Osteoblast (primary cell): Measurements from ENCODE around the gene TRRAP. TPM values are rescaled to one million over a fixed set of nuclear protein-coding genes. Genes with fewer than 3 reads are reported as not detected.

Experiments used
- DNase-seq: peaks from one replicate; pipeline ENCODE4 v3.0.0; 2011; ENCODE audit warnings: low spot score, mixed read lengths; ENCODE audit not compliant: insufficient read length; ENCODE audit errors: missing footprints
- H2AFZ ChIP-seq: 2 replicates; pipeline ENCODE4 v1.6.0; 2011; ENCODE audit warnings: mild to moderate bottlenecking, low read length
- H3K27ac ChIP-seq: 2 replicates; pipeline ENCODE4 v1.5.1; 2011; ENCODE audit warnings: mild to moderate bottlenecking, low read depth, low read length, moderate library complexity
- H3K27me3 ChIP-seq: 2 replicates; pipeline ENCODE4 v1.6.0; 2012; ENCODE audit warnings: mild to moderate bottlenecking, control low read depth, inconsistent platforms, low read length, moderate library complexity; ENCODE audit not compliant: insufficient read depth
- H3K36me3 ChIP-seq: 2 replicates; pipeline ENCODE4 v1.5.1; 2011; ENCODE audit warnings: mild to moderate bottlenecking, low read length, control low read depth, moderate library complexity; ENCODE audit not compliant: insufficient read depth
- H3K4me1 ChIP-seq: 2 replicates; pipeline ENCODE4 v1.5.1; 2011; ENCODE audit warnings: mild to moderate bottlenecking, low read length, control low read depth, moderate library complexity; ENCODE audit not compliant: insufficient read depth
- H3K4me2 ChIP-seq: 2 replicates; pipeline ENCODE4 v1.6.0; 2011; ENCODE audit warnings: mild to moderate bottlenecking, low read length; ENCODE audit not compliant: insufficient read depth
- H3K4me3 ChIP-seq: fragments of 200-600 bp; sonication (generic); 3 replicates; pipeline ENCODE4 v1.5.1; 2012; ENCODE audit warnings: mild to moderate bottlenecking, low read length, inconsistent platforms; ENCODE audit not compliant: insufficient read depth
- H3K79me2 ChIP-seq: 2 replicates; pipeline ENCODE4 v1.6.0; 2012; ENCODE audit warnings: mild to moderate bottlenecking, low read length, control low read depth, inconsistent platforms; ENCODE audit not compliant: insufficient read depth
- H3K9me3 ChIP-seq: 2 replicates; pipeline ENCODE4 v1.5.1; 2011; ENCODE audit warnings: low read depth, low read length, control low read depth
- H4K20me1 ChIP-seq: 2 replicates; pipeline ENCODE4 v1.6.0; 2012; ENCODE audit warnings: mild to moderate bottlenecking, low read length, control low read depth; ENCODE audit not compliant: insufficient read depth
- CTCF ChIP-seq: IDR thresholded peaks from 2 replicates; pipeline ENCODE4 v1.5.1; 2011; ENCODE audit warnings: mild to moderate bottlenecking, low read depth, low read length, moderate library complexity; ENCODE audit errors: extremely low read depth
- total RNA-seq: library from RNA; depleted of rRNA; stranded (reverse); fragments of >200 nt; gene quantifications from 2 replicates; pipeline ENCODE4 v1.2.3, GENCODE V29; 2012

TRRAP gene
- total RNA-seq, 1 donor, result 17.7 TPM

GRCh38 chr7:98963305-98963704 lies 85.0 kb downstream of the TRRAP start:
- no peak overlapping the region for H2AFZ ChIP-seq
- H3K36me3 ChIP-seq, result peaks cover 74% of the 10 kb centered on the region
- H3K27ac ChIP-seq, result no peak overlapping the region
- no peak overlapping the region for H3K4me2 ChIP-seq
- no peaks in the 10 kb centered on the region for H3K4me1 ChIP-seq
- peak; percentile 13 for DNase-seq
- H3K79me2 ChIP-seq, result no peaks in the 10 kb centered on the region
- no peaks in the 10 kb centered on the region for H4K20me1 ChIP-seq
- no peak overlapping the region for H3K4me3 ChIP-seq
- TF ChIP-seq CTCF, result no peak
- no peaks in the 10 kb centered on the region for H3K27me3 ChIP-seq
- H3K9me3 ChIP-seq, result no peaks in the 10 kb centered on the region

- H3K4me2 ChIP-seq, result no peak overlapping the region
- no peaks in the 10 kb centered on the region for H4K20me1 ChIP-seq
- H3K27ac ChIP-seq, result no peak overlapping the region
- TF ChIP-seq CTCF, result no peak
- H3K27me3 ChIP-seq, result no peaks in the 10 kb centered on the region
- no peak overlapping the region for H2AFZ ChIP-seq
- no peaks in the 10 kb centered on the region for H3K9me3 ChIP-seq
- no peaks in the 10 kb centered on the region for H3K79me2 ChIP-seq
- no peak for DNase-seq
- H3K4me1 ChIP-seq, result no peaks in the 10 kb centered on the region
- H3K36me3 ChIP-seq, result peaks cover 72% of the 10 kb centered on the region
- H3K4me3 ChIP-seq, result no peak overlapping the region
Measured at GRCh38 chr7:98964596-98964995, 86.3 kb downstream of the TRRAP start.

- no peaks in the 10 kb centered on the region for H3K9me3 ChIP-seq
- no peak overlapping the region for H3K27ac ChIP-seq
- no peak overlapping the region for H2AFZ ChIP-seq
- TF ChIP-seq CTCF, result no peak
- no peaks in the 10 kb centered on the region for H3K4me1 ChIP-seq
- no peak overlapping the region for H3K4me2 ChIP-seq
- no peaks in the 10 kb centered on the region for H4K20me1 ChIP-seq
- peak; percentile 72 for DNase-seq
- no peaks in the 10 kb centered on the region for H3K79me2 ChIP-seq
- no peaks in the 10 kb centered on the region for H3K27me3 ChIP-seq
- no peak overlapping the region for H3K4me3 ChIP-seq
- H3K36me3 ChIP-seq, result peaks cover 74% of the 10 kb centered on the region
Measured at GRCh38 chr7:98968621-98969020, 90.3 kb downstream of the TRRAP start.

GRCh38 chr7:98969386-98969785 lies 91.1 kb downstream of the TRRAP start:
- H3K9me3 ChIP-seq, result no peaks in the 10 kb centered on the region

More at GRCh38 chr7:98969386-98969785, 91.1 kb downstream of the TRRAP start:
- H3K4me2 ChIP-seq, result no peak overlapping the region
- TF ChIP-seq CTCF, result no peak
- H3K27me3 ChIP-seq, result no peaks in the 10 kb centered on the region
- no peaks in the 10 kb centered on the region for H3K79me2 ChIP-seq
- H4K20me1 ChIP-seq, result no peaks in the 10 kb centered on the region
- H2AFZ ChIP-seq, result no peak overlapping the region
- no peak overlapping the region for H3K4me3 ChIP-seq
- no peak overlapping the region for H3K27ac ChIP-seq
- H3K36me3 ChIP-seq, result peaks cover 77% of the 10 kb centered on the region
- DNase-seq, result no peak
- no peaks in the 10 kb centered on the region for H3K4me1 ChIP-seq
